ENCODE measurements around the gene ATP13A5. TPM values are rescaled to one million over a fixed set of nuclear protein-coding genes. Genes with fewer than 3 reads are reported as not detected.

Gene ATP13A5
- total and polyA plus RNA-seq, 2 of the 8 experiments (the other 6 are each of a cell fraction or from before 2014, with no cell fraction given): not detected

GRCh38 chr3:193240850-193241706 is 137.5 kb downstream of the ATP13A5 start, which contains the start of gene PLAAT1 (continued):
- TF ChIP-seq ATF3 (IDR thresholded peaks at IDR 0.05; ENCODE audit: insufficient read depth, low read depth, low read length) (no peak), KDM4A (IDR thresholded peaks at IDR 0.05; ENCODE audit: low read depth, low read length, severe bottlenecking) (peak; percentile 77), POLR2A (IDR thresholded peaks at IDR 0.05; ENCODE audit: control extremely low read depth in 1 of 2, low read depth in 2 of 2, low read length in 2 of 2) (0 out of 3 replicates have a peak, but pooled peaks of 1 of the 2 experiments have one; percentile 40), ASH2L (IDR thresholded peaks at IDR 0.05; ENCODE audit: low read length) (peak; percentile 48)
